ENCODE measurements around the gene TRA2B. TPM values are rescaled to one million over a fixed set of nuclear protein-coding genes. Genes with fewer than 3 reads are reported as not detected.

The TRA2B gene
- total and polyA plus RNA-seq, 4 experiments from 2014 or later: 121 to 181 (median 179) TPM

DNA sequence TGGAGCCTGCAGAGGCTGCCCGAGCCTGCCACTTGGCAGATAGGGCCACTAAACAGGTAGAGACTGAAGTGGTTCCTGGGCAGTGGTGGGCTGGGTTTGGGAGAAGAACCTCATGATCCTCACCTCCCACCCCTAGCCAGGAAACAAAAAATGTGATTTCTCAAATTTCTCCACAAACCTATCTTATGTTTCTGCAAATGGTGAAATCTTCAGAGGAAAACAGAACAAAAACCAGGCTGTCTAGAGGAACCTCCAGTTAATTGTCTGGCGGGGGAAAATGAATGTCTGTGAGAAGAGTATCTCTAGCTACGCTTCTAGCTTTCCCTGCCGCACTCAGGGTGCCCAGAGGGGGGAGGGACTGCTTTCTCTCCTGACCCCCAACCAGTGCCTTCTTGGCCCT, 55.9 kb downstream of the TRA2B start:
- POLR2A ChIA-PET (ENCODE audit: partially characterized antibody): no interaction called here
- no peak for DNase-seq
- Mint-ChIP-seq H3K27me3 (peaks cover 12% of the 10 kb centered on the region in 2 donors), H3K9me3 (no peaks in the 10 kb centered on the region), H3K36me3 (no peaks in the 10 kb centered on the region), H3K27ac (no peak overlapping the region), H3K4me3 (no peak overlapping the region), H3K4me1 (no peaks in the 10 kb centered on the region)
- CTCF ChIA-PET (ENCODE audit: partially characterized antibody): no interaction called here
- no peaks in the 10 kb centered on the region for H3K4me1 ChIP-seq (ENCODE audit: insufficient read depth, low read length)
- no peak overlapping the region for H3K27ac ChIP-seq (ENCODE audit: low read depth, low read length)
- H3K9me3 ChIP-seq (ENCODE audit: control insufficient read depth in 1 of 2, low read length in 2 of 2): no peaks in the 10 kb centered on the region
- intact Hi-C loops (cut with micrococcal nuclease): no loop called here
- no peaks in the 10 kb centered on the region for H3K27me3 ChIP-seq (ENCODE audit: insufficient read depth, low read length)
- no peaks in the 10 kb centered on the region for H3K36me3 ChIP-seq (ENCODE audit: insufficient read depth, low read length)
- no peak overlapping the region for H3K4me3 ChIP-seq (ENCODE audit: low read length in 2 of 2)

GRCh38 chr3:185880600-185880999, 57.2 kb downstream of the TRA2B start:
- no peak for DNase-seq
- Mint-ChIP-seq H3K4me1 (no peaks in the 10 kb centered on the region), H3K4me3 (no peak overlapping the region), H3K27ac (no peak overlapping the region), H3K9me3 (no peaks in the 10 kb centered on the region), H3K27me3 (peaks cover 11 to 12% of the 10 kb centered on the region in 2 donors), H3K36me3 (no peaks in the 10 kb centered on the region)
- Histone ChIP-seq H3K36me3 (ENCODE audit: insufficient read depth, low read length) (no peaks in the 10 kb centered on the region), H3K27ac (ENCODE audit: low read depth, low read length) (no peak overlapping the region), H3K27me3 (ENCODE audit: insufficient read depth, low read length) (no peaks in the 10 kb centered on the region), H3K4me1 (ENCODE audit: insufficient read depth, low read length) (no peaks in the 10 kb centered on the region), H3K4me3 (ENCODE audit: low read length in 2 of 2) (no peak overlapping the region), H3K9me3 (ENCODE audit: control insufficient read depth in 1 of 2, low read length in 2 of 2) (no peaks in the 10 kb centered on the region)
- intact Hi-C loops (cut with micrococcal nuclease): no loop called here
- ChIA-PET POLR2A (ENCODE audit: partially characterized antibody) (no interaction called here), CTCF (ENCODE audit: partially characterized antibody) (interaction anchor here (1.2 kb wide), 1 partner anchor 63 kb away, joined by 3 read pairs; no protein-coding TSS in a partner anchor)

GRCh38 chr3:185878920-185879319, 58.9 kb downstream of the TRA2B start:
- Histone ChIP-seq H3K27me3 (ENCODE audit: insufficient read depth, low read length) (no peaks in the 10 kb centered on the region), H3K36me3 (ENCODE audit: insufficient read depth, low read length) (no peaks in the 10 kb centered on the region), H3K4me1 (ENCODE audit: insufficient read depth, low read length) (no peaks in the 10 kb centered on the region), H3K27ac (ENCODE audit: low read depth, low read length) (no peak overlapping the region), H3K4me3 (ENCODE audit: low read length in 2 of 2) (no peak overlapping the region), H3K9me3 (ENCODE audit: control insufficient read depth in 1 of 2, low read length in 2 of 2) (no peaks in the 10 kb centered on the region)
- no peak for DNase-seq
- H3K9me3 Mint-ChIP-seq: no peaks in the 10 kb centered on the region
- H3K27ac Mint-ChIP-seq: no peak overlapping the region
- H3K36me3 Mint-ChIP-seq: no peaks in the 10 kb centered on the region
- ChIA-PET CTCF (ENCODE audit: partially characterized antibody) (no interaction called here), POLR2A (ENCODE audit: partially characterized antibody) (no interaction called here)
- no peak overlapping the region for H3K4me3 Mint-ChIP-seq
- peaks cover 12 to 15% of the 10 kb centered on the region in 2 donors for H3K27me3 Mint-ChIP-seq
- H3K4me1 Mint-ChIP-seq: no peaks in the 10 kb centered on the region
- intact Hi-C loops (cut with micrococcal nuclease): no loop called here

DNA sequence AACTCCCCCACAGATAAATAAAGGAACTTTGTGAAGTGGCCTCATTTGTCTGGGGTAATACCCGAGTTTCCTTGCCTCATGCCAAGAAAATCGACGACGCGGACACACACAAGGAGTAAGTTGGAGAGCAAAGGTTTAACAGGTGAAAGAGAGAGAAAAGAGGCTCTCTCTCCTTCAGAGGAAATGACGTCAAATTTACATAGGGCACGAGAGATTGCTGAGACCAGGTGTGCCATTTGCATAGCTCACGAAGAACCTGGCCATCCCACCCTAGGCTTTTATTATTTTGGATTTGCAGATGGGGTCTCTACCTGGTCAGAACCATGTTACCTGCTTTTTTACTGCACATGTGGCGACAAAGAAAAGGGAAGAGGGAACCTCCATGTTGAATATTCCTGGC, 63.7 kb downstream of the TRA2B start:
- intact Hi-C loops (cut with micrococcal nuclease): no loop called here
- no peaks in the 10 kb centered on the region for H3K4me1 Mint-ChIP-seq
- H3K36me3 Mint-ChIP-seq: no peaks in the 10 kb centered on the region
- Histone ChIP-seq H3K4me3 (ENCODE audit: low read length in 2 of 2) (no peak overlapping the region), H3K4me1 (ENCODE audit: insufficient read depth, low read length) (no peaks in the 10 kb centered on the region), H3K36me3 (ENCODE audit: insufficient read depth, low read length) (no peaks in the 10 kb centered on the region), H3K27ac (ENCODE audit: low read depth, low read length) (no peak overlapping the region), H3K9me3 (ENCODE audit: control insufficient read depth in 1 of 2, low read length in 2 of 2) (no peaks in the 10 kb centered on the region), H3K27me3 (ENCODE audit: insufficient read depth, low read length) (no peaks in the 10 kb centered on the region)
- no peak for DNase-seq
- H3K9me3 Mint-ChIP-seq: no peaks in the 10 kb centered on the region
- POLR2A ChIA-PET (ENCODE audit: partially characterized antibody): no interaction called here
- H3K4me3 Mint-ChIP-seq: no peak overlapping the region
- no peak overlapping the region for H3K27ac Mint-ChIP-seq
- CTCF ChIA-PET (ENCODE audit: partially characterized antibody): interaction anchor here (0.6 kb wide), 1 partner anchor 384 kb away, joined by 3 read pairs; no protein-coding TSS in a partner anchor
- H3K27me3 Mint-ChIP-seq: peaks cover 9 to 12% of the 10 kb centered on the region in 2 donors

DNA sequence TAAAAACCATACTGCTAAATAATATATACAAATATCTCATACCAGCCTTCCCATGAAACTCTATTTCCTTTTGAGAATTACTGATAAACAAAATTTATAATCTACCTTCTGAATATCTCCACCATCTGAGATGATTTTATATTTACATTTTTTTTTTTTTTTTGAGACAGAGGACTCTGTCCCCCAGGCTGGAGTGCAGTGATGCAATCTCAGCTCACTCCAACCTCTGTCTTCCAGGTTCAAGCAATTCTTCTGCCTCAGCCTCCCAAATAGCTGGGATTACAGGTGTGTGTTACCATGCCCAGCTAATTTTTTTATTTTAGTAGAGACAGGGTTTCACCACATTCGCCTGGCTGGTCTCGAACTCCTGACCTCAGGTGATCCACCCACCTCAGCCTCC, 70.2 kb downstream of the TRA2B start:
- Histone ChIP-seq H3K27ac (ENCODE audit: low read depth, low read length) (no peak overlapping the region), H3K4me1 (ENCODE audit: insufficient read depth, low read length) (no peaks in the 10 kb centered on the region), H3K9me3 (ENCODE audit: control insufficient read depth in 1 of 2, low read length in 2 of 2) (no peaks in the 10 kb centered on the region), H3K27me3 (ENCODE audit: insufficient read depth, low read length) (no peaks in the 10 kb centered on the region), H3K4me3 (ENCODE audit: low read length in 2 of 2) (no peak overlapping the region), H3K36me3 (ENCODE audit: insufficient read depth, low read length) (no peaks in the 10 kb centered on the region)
- Mint-ChIP-seq H3K27me3 (peaks cover 7 to 12% of the 10 kb centered on the region in 2 donors), H3K4me1 (no peaks in the 10 kb centered on the region), H3K9me3 (no peaks in the 10 kb centered on the region), H3K4me3 (no peak overlapping the region), H3K36me3 (no peaks in the 10 kb centered on the region), H3K27ac (no peak overlapping the region)
- ChIA-PET POLR2A (ENCODE audit: partially characterized antibody) (no interaction called here), CTCF (ENCODE audit: partially characterized antibody) (interaction anchor here (0.7 kb wide), 1 partner anchor 90 kb away, joined by 3 read pairs; no protein-coding TSS in a partner anchor)
- no peak for DNase-seq
- intact Hi-C loops (cut with micrococcal nuclease): no loop called here

- no peaks in the 10 kb centered on the region for H3K27me3 ChIP-seq (ENCODE audit: insufficient read depth, low read length)
- intact Hi-C loops (cut with micrococcal nuclease): no loop called here
- CTCF ChIA-PET (ENCODE audit: partially characterized antibody): no interaction called here
- H3K4me1 ChIP-seq (ENCODE audit: insufficient read depth, low read length): no peaks in the 10 kb centered on the region
- no peaks in the 10 kb centered on the region for H3K9me3 ChIP-seq (ENCODE audit: control insufficient read depth in 1 of 2, low read length in 2 of 2)
- H3K27ac ChIP-seq (ENCODE audit: low read depth, low read length): no peak overlapping the region
- H3K4me1 Mint-ChIP-seq: no peaks in the 10 kb centered on the region
- no peaks in the 10 kb centered on the region for H3K9me3 Mint-ChIP-seq
- H3K4me3 ChIP-seq (ENCODE audit: low read length in 2 of 2): no peak overlapping the region
- no peaks in the 10 kb centered on the region for H3K36me3 Mint-ChIP-seq
- H3K4me3 Mint-ChIP-seq: no peak overlapping the region
- no peak overlapping the region for H3K27ac Mint-ChIP-seq
- no peak for DNase-seq
- no peaks in the 10 kb centered on the region for H3K36me3 ChIP-seq (ENCODE audit: insufficient read depth, low read length)
- peaks cover 7 to 12% of the 10 kb centered on the region in 2 donors for H3K27me3 Mint-ChIP-seq
- POLR2A ChIA-PET (ENCODE audit: partially characterized antibody): no interaction called here
These were observed 70.8 kb downstream of the TRA2B start for GRCh38 chr3:185866995-185867394.

- Histone ChIP-seq H3K36me3 (ENCODE audit: insufficient read depth, low read length) (no peaks in the 10 kb centered on the region), H3K4me1 (ENCODE audit: insufficient read depth, low read length) (no peaks in the 10 kb centered on the region), H3K27ac (ENCODE audit: low read depth, low read length) (no peak overlapping the region), H3K9me3 (ENCODE audit: control insufficient read depth in 1 of 2, low read length in 2 of 2) (no peaks in the 10 kb centered on the region), H3K27me3 (ENCODE audit: insufficient read depth, low read length) (no peaks in the 10 kb centered on the region), H3K4me3 (ENCODE audit: low read length in 2 of 2) (no peak overlapping the region)
- intact Hi-C loops (cut with micrococcal nuclease): no loop called here
- no peaks in the 10 kb centered on the region for H3K36me3 Mint-ChIP-seq
- peaks cover 7 to 11% of the 10 kb centered on the region in 2 donors for H3K27me3 Mint-ChIP-seq
- no peaks in the 10 kb centered on the region for H3K9me3 Mint-ChIP-seq
- POLR2A ChIA-PET (ENCODE audit: partially characterized antibody): no interaction called here
- no peak for DNase-seq
- H3K27ac Mint-ChIP-seq: no peak overlapping the region
- H3K4me1 Mint-ChIP-seq: no peaks in the 10 kb centered on the region
- no peak overlapping the region for H3K4me3 Mint-ChIP-seq
- CTCF ChIA-PET (ENCODE audit: partially characterized antibody): no interaction called here
These were observed 71.3 kb downstream of the TRA2B start for GRCh38 chr3:185866555-185866954.

Measured in CD4-positive, alpha-beta memory T cell (primary cell).